Astrocyte (in vitro differentiated cells and primary cell): ENCODE results near the gene LAMC1.

ENCODE experiments used
- EZH2 ChIP-seq: IDR thresholded peaks from 2 replicates; pipeline ENCODE4 v1.6.1; 2012; ENCODE audit warnings: mild to moderate bottlenecking, low read length, inconsistent platforms; ENCODE audit not compliant: insufficient read depth
- TF ChIP-seq, protein P1 (sequence below): IDR thresholded peaks from 2 replicates; pipeline ENCODE4 v1.5.1; 2011; ENCODE audit warnings: low read depth, mild to moderate bottlenecking, inconsistent platforms, low read length, moderate library complexity; ENCODE audit not compliant: insufficient read depth

DNA sequence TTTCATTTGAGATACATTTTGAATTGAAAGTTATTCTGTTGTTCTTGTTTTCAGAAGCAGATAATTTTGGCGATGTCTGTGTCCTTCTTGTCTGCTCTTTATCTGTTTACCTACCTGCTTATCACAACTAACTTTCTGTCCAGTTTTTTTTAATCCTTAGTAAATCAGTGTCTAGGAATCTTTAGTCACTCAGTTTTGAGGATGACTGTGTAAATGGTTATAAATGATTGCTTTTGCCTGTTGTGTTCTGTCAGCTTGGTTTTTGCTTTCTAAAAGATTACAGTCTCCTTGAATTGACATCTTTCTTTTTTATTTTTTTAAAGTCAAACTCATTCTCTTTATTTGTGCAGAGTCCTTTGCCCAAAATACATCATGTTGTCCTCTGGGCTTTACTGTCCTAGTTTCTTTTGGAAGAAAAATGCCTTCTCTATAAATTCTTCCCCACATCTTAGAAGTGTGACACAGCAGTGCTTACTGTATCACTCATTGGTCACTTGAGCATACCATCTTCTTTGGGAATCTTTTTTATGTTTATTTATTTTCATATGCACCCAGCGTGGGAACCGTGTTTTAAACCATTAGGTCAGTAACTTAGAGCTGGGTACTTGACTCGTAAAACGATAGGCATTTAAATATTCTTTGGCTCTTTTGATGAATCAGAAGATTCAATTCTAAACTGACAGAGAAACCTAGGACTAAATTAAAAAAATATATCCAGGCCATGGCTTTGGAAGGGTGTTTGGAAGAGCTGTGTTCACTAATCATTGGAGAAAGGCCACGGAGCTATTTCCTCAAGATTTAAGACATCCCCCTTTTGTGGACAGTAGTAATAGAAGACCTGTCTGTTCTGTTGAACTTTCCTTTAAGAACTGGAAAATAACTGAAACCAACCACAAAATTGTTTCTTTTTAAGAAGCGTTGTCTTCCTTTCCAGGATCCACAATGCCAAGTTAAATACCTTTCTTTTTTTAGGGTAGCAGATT, 20.9 kb downstream of the LAMC1 start:
- TF ChIP-seq, protein P1, sequence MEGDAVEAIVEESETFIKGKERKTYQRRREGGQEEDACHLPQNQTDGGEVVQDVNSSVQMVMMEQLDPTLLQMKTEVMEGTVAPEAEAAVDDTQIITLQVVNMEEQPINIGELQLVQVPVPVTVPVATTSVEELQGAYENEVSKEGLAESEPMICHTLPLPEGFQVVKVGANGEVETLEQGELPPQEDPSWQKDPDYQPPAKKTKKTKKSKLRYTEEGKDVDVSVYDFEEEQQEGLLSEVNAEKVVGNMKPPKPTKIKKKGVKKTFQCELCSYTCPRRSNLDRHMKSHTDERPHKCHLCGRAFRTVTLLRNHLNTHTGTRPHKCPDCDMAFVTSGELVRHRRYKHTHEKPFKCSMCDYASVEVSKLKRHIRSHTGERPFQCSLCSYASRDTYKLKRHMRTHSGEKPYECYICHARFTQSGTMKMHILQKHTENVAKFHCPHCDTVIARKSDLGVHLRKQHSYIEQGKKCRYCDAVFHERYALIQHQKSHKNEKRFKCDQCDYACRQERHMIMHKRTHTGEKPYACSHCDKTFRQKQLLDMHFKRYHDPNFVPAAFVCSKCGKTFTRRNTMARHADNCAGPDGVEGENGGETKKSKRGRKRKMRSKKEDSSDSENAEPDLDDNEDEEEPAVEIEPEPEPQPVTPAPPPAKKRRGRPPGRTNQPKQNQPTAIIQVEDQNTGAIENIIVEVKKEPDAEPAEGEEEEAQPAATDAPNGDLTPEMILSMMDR, result no peak
- no peak for TF ChIP-seq EZH2
